Stomach smooth muscle (tissue), 2 donors: ENCODE results near the gene LTBP1.

Source experiments
- H3K27ac ChIP-seq: one replicate; pipeline ENCODE4 v1.7.0; 2013; ENCODE audit warnings: mild to moderate bottlenecking, low read length, inconsistent platforms
- H3K27me3 ChIP-seq, 2 donors: one replicate each; pipeline ENCODE4 v1.7.0; 2013; ENCODE audit warnings: low read length in 2 of 2; ENCODE audit not compliant: insufficient read depth in 2 of 2, control insufficient read depth in 1 of 2
- H3K36me3 ChIP-seq, 2 donors: one replicate each; pipeline ENCODE4 v1.7.0; 2013; ENCODE audit warnings: low read length in 2 of 2; ENCODE audit not compliant: control insufficient read depth in 2 of 2, insufficient read depth in 2 of 2
- H3K4me1 ChIP-seq: one replicate; pipeline ENCODE4 v1.7.0; 2013; ENCODE audit warnings: low read length; ENCODE audit not compliant: control insufficient read depth, insufficient read depth
- H3K4me3 ChIP-seq, 2 donors: one replicate each; pipeline ENCODE4 v1.7.0; 2013; ENCODE audit warnings: low read length in 2 of 2
- H3K9ac ChIP-seq, 2 donors: one replicate each; pipeline ENCODE4 v1.7.0; 2013; ENCODE audit warnings: low read length in 2 of 2, mild to moderate bottlenecking in 1 of 2
- H3K9me3 ChIP-seq, 2 donors: one replicate each; pipeline ENCODE4 v1.7.0; 2013; ENCODE audit warnings: low read length in 2 of 2; ENCODE audit not compliant: control insufficient read depth in 2 of 2
- donor health status: healthy.
- donor health status: Pancreatic carcinoma.

Gene LTBP1

GRCh38 chr2:32946314-32947075 lies at the start of gene LTBP1:
TSS of gene LTBP1 (plus strand) at chr2:32946953. CDS start at chr2:32947325, 372 bp downstream.
- H3K4me1 ChIP-seq = peaks cover 24% of the 10 kb centered on the region
- H3K9me3 ChIP-seq = no peaks in the 10 kb centered on the region
- H3K27ac ChIP-seq = peak within 1 kb of the TSS; percentile 74
- H3K4me3 ChIP-seq = peak within 1 kb of the TSS; percentile 83 to 85
- no peaks in the 10 kb centered on the region for H3K27me3 ChIP-seq
- H3K9ac ChIP-seq = peak within 1 kb of the TSS; percentile 59 to 68
- no peaks in the 10 kb centered on the region for H3K36me3 ChIP-seq

- Histone ChIP-seq H3K36me3 (no peaks in the 10 kb centered on the region), H3K4me1 (no peaks in the 10 kb centered on the region), H3K27me3 (no peaks in the 10 kb centered on the region), H3K27ac (no peak overlapping the region), H3K9me3 (peaks cover 0 to 4% of the 10 kb centered on the region in 2 donors), H3K4me3 (no peak overlapping the region), H3K9ac (no peak overlapping the region)
Measured at GRCh38 chr2:32900246-32900973, 46.3 kb upstream of the LTBP1 start.

GRCh38 chr2:32901313-32901712 lies 45.4 kb upstream of the LTBP1 start:
- Histone ChIP-seq H3K9me3 (peaks cover 0 to 4% of the 10 kb centered on the region in 2 donors), H3K9ac (no peak overlapping the region), H3K27me3 (no peaks in the 10 kb centered on the region), H3K4me3 (no peak overlapping the region), H3K27ac (no peak overlapping the region), H3K36me3 (no peaks in the 10 kb centered on the region), H3K4me1 (no peaks in the 10 kb centered on the region)

GRCh38 chr2:32902174-32902573 lies 44.6 kb upstream of the LTBP1 start:
- Histone ChIP-seq H3K9ac (no peak overlapping the region), H3K27ac (no peak overlapping the region), H3K36me3 (no peaks in the 10 kb centered on the region), H3K4me3 (no peak overlapping the region), H3K27me3 (no peaks in the 10 kb centered on the region), H3K4me1 (no peaks in the 10 kb centered on the region), H3K9me3 (peaks cover 0 to 1% of the 10 kb centered on the region in 2 donors)

GRCh38 chr2:32902986-32903385 lies 43.8 kb upstream of the LTBP1 start:
- no peaks in the 10 kb centered on the region for H3K4me1 ChIP-seq
- no peak overlapping the region for H3K27ac ChIP-seq
- H3K9me3 ChIP-seq = no peaks in the 10 kb centered on the region
- H3K27me3 ChIP-seq = no peaks in the 10 kb centered on the region
- H3K9ac ChIP-seq = no peak overlapping the region
- no peaks in the 10 kb centered on the region for H3K36me3 ChIP-seq
- H3K4me3 ChIP-seq = no peak overlapping the region

GRCh38 chr2:32904074-32904473 lies 42.7 kb upstream of the LTBP1 start:
- H3K36me3 ChIP-seq = no peaks in the 10 kb centered on the region
- H3K9me3 ChIP-seq = no peaks in the 10 kb centered on the region
- H3K4me3 ChIP-seq = no peak overlapping the region
- H3K9ac ChIP-seq = no peak overlapping the region
- H3K27ac ChIP-seq = no peak overlapping the region
- H3K27me3 ChIP-seq = no peaks in the 10 kb centered on the region
- H3K4me1 ChIP-seq = no peaks in the 10 kb centered on the region

- no peaks in the 10 kb centered on the region for H3K4me1 ChIP-seq
- no peak overlapping the region for H3K9ac ChIP-seq
- no peaks in the 10 kb centered on the region for H3K27me3 ChIP-seq
- no peak overlapping the region for H3K4me3 ChIP-seq
- H3K36me3 ChIP-seq = no peaks in the 10 kb centered on the region
- no peak overlapping the region for H3K27ac ChIP-seq
- no peaks in the 10 kb centered on the region for H3K9me3 ChIP-seq
Measured at GRCh38 chr2:32904751-32905150, 42.0 kb upstream of the LTBP1 start.

- no peaks in the 10 kb centered on the region for H3K27me3 ChIP-seq
- H3K9ac ChIP-seq = no peak overlapping the region
- H3K4me3 ChIP-seq = no peak overlapping the region
- H3K36me3 ChIP-seq = no peaks in the 10 kb centered on the region
- no peaks in the 10 kb centered on the region for H3K9me3 ChIP-seq
- no peak overlapping the region for H3K27ac ChIP-seq
- no peaks in the 10 kb centered on the region for H3K4me1 ChIP-seq
Measured at GRCh38 chr2:32905270-32905669, 41.5 kb upstream of the LTBP1 start.

- Histone ChIP-seq H3K36me3 (no peaks in the 10 kb centered on the region), H3K9me3 (no peaks in the 10 kb centered on the region), H3K9ac (no peak overlapping the region), H3K27me3 (no peaks in the 10 kb centered on the region), H3K4me3 (no peak overlapping the region), H3K27ac (no peak overlapping the region), H3K4me1 (no peaks in the 10 kb centered on the region)
Measured at GRCh38 chr2:32910883-32911598, 35.7 kb upstream of the LTBP1 start.

GRCh38 chr2:32915694-32916093 lies 31.1 kb upstream of the LTBP1 start:
- no peaks in the 10 kb centered on the region for H3K36me3 ChIP-seq
- H3K4me1 ChIP-seq = no peaks in the 10 kb centered on the region
- no peaks in the 10 kb centered on the region for H3K9me3 ChIP-seq
- H3K27me3 ChIP-seq = no peaks in the 10 kb centered on the region
- no peak overlapping the region for H3K27ac ChIP-seq
- no peak overlapping the region for H3K4me3 ChIP-seq
- H3K9ac ChIP-seq = no peak overlapping the region
